ENCODE data around the gene MDM1.

DNA sequence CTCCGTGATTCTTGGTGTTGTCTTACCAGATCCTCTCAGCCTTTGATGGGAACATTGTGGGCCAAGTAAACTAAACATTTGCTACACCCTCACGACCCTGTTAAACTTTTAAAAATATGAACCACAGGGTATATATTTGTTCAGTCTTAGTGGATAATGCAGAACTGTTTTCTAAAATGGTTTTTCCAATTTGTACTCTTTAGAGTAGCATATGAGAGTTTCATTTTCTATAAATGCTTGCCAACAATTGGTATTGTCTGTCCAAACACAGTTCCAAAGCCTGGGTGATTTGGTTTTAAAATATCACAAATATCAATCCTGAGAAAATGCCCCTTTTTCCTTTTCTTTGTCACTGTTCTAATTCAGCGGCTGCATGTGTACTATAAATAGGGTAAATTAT is 72.0 kb downstream of the MDM1 start:
- TF ChIP-seq, protein P1, sequence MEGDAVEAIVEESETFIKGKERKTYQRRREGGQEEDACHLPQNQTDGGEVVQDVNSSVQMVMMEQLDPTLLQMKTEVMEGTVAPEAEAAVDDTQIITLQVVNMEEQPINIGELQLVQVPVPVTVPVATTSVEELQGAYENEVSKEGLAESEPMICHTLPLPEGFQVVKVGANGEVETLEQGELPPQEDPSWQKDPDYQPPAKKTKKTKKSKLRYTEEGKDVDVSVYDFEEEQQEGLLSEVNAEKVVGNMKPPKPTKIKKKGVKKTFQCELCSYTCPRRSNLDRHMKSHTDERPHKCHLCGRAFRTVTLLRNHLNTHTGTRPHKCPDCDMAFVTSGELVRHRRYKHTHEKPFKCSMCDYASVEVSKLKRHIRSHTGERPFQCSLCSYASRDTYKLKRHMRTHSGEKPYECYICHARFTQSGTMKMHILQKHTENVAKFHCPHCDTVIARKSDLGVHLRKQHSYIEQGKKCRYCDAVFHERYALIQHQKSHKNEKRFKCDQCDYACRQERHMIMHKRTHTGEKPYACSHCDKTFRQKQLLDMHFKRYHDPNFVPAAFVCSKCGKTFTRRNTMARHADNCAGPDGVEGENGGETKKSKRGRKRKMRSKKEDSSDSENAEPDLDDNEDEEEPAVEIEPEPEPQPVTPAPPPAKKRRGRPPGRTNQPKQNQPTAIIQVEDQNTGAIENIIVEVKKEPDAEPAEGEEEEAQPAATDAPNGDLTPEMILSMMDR (IDR thresholded peaks at IDR 0.05), result no peak
- no peak for TF ChIP-seq POLR2A (IDR thresholded peaks at IDR 0.05)
